Measurements from ENCODE around the gene WASF3.

- TF ChIP-seq ZFX (IDR thresholded peaks at IDR 0.05) (no peak), SRF (IDR thresholded peaks at IDR 0.05; ENCODE audit: low read depth) (no peak), EZH2phosphoT487 (IDR thresholded peaks at IDR 0.05; ENCODE audit: borderline replicate concordance) (no peak), CTCF (IDR thresholded peaks at IDR 0.05 in 2 of 3, conservative IDR thresholded peaks at IDR 0.05 in 1 of 3; ENCODE audit: borderline replicate concordance in 1 of 3, insufficient read depth in 1 of 3, low read depth in 2 of 3, low read length in 2 of 3) (no peak)
Observed at GRCh38 chr13:26653310-26653709, 95.8 kb downstream of the WASF3 start.
